Astrocyte of the cerebellum (primary cell): ENCODE data around the gene VTI1A.

Source experiments
- DNase-seq: peaks from one replicate; pipeline ENCODE4 v3.0.0-alpha.2; 2011; ENCODE audit warnings: low read depth
- H3K4me3 ChIP-seq: 2 replicates; pipeline ENCODE4 v1.5.1; 2011; ENCODE audit warnings: mild to moderate bottlenecking, low read depth, low read length, moderate library complexity
- CTCF ChIP-seq: IDR thresholded peaks from 2 replicates; pipeline ENCODE4 v1.5.1; 2012; ENCODE audit warnings: low read length, low read depth, moderate library complexity, mild to moderate bottlenecking; ENCODE audit errors: missing control alignments
- in situ Hi-C: cut with HindIII; loops from 2 replicates; pipeline ENCODE4 v1.10.0; 2017; ENCODE audit warnings: low sequenced_read_pairs

VTI1A gene

DNA sequence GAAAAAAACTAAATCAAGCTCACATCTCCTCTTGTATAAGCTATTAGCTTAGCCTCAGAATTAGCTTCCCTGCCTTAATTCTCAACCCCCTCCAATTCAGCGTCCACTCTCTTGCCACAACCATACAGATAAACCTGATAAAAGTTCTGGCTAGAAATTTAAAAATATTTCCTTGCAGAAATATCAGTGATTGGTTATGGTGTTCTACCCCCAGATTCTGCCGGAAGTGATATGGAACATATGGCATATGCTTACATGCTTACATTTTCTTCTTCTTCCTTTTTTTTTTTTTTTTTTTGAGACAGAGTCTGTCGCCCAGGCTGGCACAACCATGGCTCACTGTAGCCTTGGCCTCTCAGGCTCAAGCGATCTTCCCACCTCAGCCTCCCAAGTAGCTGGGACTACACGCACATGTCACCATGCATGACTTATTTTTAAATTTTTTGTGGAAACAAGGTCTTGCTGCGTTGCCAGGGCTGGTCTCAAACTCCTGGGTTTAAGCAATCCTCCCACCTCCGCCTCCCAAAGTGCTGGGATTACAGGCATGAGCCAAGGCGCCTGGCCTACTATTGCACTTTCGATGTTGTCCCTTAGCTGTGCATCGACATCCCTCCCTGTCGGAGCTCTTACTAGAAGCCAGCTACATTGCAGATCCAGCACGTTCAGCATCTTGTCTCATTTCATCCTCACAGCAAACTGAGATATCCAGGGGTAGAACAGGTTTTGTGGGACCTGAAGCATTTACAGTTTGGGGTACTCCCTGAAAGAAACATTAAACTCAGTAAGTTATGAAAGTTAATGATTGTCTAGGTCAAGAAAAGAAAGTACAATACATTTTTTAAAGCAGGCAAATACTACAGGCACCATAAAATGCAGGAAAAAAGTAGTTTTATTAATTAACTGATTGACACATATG is 297.4 kb downstream of the VTI1A start:
- no peak for DNase-seq
- no peak for TF ChIP-seq CTCF
- in situ Hi-C loops, result no loop called here
- no peak overlapping the region for H3K4me3 ChIP-seq

GRCh38 chr10:112746329-112746728 is 299.3 kb downstream of the VTI1A start:
- DNase-seq, result no peak
- no peak overlapping the region for H3K4me3 ChIP-seq
- in situ Hi-C loops, result no loop called here
- no peak for TF ChIP-seq CTCF

DNA sequence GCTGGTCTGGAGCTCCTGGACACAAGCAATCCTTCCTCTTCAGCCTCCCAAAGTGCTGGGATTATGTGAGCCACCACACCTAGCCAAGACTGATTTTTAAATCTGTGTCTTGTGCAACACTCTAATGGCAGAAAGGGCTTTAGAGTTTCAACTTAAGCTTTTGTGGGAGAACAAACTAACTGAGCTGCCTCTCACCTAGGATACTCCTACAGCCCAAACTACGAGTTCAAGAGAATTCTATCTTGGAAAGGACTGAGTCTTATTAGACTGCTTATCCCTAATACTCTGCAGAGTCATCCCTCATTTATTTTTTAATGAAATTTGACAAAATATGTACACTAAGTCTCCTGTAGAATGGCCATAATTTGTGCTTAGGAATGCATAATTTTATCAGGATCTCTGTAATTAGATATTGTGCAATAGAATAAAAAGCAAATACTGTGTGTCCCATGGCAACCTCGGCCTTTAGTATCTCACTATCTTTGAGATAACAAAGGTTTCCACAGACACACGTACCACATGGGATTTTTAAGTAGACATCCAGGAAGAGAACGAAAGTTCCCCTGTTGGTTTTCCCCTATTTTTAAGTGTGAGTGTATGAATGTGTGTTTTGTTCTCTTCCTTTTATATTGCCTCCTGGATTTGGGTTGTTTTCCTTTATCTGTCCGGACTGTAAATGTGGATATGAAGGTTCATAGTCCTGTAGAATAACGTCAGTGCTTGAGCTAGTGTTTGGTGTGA is 303.6 kb downstream of the VTI1A start:
- no peak overlapping the region for H3K4me3 ChIP-seq
- no peak for TF ChIP-seq CTCF
- in situ Hi-C loops, result no loop called here
- DNase-seq, result no peak

- TF ChIP-seq CTCF, result no peak
- in situ Hi-C loops, result no loop called here
- DNase-seq, result no peak
- H3K4me3 ChIP-seq, result no peak overlapping the region
Measured at GRCh38 chr10:112751651-112752050, 304.6 kb downstream of the VTI1A start.

GRCh38 chr10:112752288-112752687 is 305.3 kb downstream of the VTI1A start:
- no peak for TF ChIP-seq CTCF
- H3K4me3 ChIP-seq, result no peak overlapping the region
- in situ Hi-C loops, result no loop called here
- no peak for DNase-seq

DNA sequence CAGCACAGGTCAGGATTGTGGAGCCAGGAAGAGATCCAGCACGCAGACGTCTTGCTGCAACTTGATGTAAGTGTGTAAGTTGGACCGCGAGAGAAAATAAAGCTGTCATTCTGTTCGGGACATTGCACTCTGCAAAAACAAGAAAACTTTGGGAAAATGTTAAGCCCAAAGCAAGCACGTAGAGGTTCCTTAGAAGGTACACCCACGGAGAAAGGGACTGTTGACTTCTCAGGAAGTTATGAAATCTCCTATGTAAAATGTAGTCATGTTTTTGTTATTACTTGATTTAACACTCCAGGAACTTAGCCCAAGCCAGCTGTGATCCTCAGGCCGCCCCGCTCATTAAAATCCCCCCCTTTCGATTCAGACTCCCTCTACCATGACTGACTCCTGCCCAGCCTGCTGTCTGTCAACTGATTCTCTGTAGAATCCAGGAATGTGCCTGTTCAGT is 307.0 kb downstream of the VTI1A start:
- in situ Hi-C loops, result no loop called here
- no peak for DNase-seq
- H3K4me3 ChIP-seq, result no peak overlapping the region
- TF ChIP-seq CTCF, result no peak
